ENCODE results near the gene SEC16A.

The SEC16A gene

DNA sequence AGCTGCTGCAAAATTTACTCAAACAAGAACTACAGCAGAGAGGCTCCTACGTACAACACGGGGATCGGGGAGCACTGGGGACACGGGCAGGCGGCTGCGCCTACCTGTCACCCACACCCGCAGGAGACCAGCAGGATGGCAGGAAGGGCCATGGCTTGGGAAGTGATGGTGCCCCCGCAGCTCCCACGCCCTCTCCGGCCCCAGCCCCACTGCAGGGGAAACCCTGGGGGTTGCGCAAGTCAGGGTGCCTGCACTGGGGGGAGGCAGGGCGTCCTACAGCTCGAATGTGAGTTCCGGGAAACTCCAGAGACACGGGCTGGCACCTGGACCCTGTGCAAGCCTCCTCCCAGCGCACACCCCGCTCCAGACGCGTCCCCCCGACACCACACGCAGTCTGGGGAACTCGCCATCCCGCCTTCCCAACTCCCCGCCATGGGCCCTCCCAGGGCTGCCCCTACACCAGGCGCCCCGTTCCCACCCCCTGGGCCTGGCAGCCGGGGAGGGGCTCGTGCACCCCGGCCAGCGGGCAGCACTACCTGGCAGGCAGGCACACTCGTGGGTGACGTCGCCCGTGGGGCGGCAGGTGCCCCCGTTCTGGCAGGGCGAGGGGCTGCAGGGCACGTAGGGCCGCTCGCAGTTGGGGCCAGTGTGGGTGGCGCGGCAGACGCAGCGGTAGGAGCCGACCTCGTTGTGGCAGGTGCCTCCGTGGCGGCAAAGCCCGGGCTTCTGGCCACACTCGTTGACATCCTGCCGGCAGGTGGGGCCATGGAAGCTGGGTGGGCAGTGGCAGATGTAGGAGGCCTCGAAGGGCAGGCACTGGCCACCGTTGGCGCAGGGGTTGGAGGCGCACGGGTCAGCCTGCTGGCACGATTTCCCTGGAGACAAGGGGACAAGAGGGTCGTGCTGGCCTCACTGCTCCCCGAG lies 39.7 kb upstream of the SEC16A start:
- H3K27ac Mint-ChIP-seq: no peak overlapping the region

DNA sequence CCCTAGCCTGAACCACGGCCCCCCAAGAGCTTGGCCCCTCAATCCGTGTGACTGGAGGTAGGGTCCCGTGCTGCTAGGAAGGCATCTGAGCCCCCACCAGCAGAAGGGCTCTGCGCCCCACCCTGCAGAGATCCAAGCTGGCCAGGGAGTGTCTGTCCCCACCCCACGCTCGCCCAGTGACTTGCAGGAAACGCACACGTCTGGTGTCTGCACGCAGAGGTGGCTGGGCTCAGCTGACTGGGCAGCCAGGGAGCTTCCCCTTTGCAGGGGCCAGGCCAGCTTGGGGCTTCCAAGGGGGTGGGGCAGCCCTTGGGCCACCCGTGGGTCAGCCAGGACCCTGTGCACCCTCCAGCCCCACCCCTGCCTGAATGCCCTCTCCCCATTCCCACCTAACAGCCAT lies 38.7 kb upstream of the SEC16A start:
- no peaks in the 10 kb centered on the region for H3K9me3 Mint-ChIP-seq
- H3K4me1 Mint-ChIP-seq: no peaks in the 10 kb centered on the region

More for the DNA sequence above, 39.7 kb upstream of the SEC16A start:
- H3K4me1 Mint-ChIP-seq: no peaks in the 10 kb centered on the region
- H3K27me3 Mint-ChIP-seq: no peaks in the 10 kb centered on the region
- no peak overlapping the region for H3K4me3 Mint-ChIP-seq
- peaks cover 9% of the 10 kb centered on the region for H3K36me3 Mint-ChIP-seq
- DNase-seq: no peak
- CTCF ChIA-PET: no interaction called here
- no peaks in the 10 kb centered on the region for H3K9me3 Mint-ChIP-seq

DNA sequence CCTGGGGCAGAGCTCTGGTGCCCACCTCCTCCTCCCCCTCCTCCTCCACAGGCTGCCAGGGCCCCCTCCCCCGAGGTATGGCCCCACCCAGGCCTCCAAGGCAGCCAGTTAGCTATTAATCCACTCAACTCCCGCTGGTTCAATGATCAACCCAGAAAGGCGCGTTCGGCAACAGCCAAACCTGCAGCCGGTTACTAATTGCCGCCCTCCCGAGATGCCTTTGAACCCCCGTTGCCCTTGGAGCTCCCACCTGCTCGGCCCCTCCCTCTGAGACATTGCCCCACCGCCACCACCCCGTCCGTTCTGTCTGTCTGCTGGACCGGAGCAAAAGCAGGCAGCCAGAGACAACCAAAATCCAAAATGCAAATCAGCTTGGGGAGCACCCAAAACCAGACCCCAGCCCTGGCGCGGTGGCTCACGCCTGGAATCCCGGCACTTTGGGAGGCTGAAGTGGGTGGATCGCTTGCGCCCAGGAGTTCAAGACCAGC lies 37.3 kb upstream of the SEC16A start:
- Mint-ChIP-seq H3K9me3 (no peaks in the 10 kb centered on the region), H3K27me3 (no peaks in the 10 kb centered on the region), H3K36me3 (peaks cover 18% of the 10 kb centered on the region), H3K27ac (no peak overlapping the region), H3K4me3 (no peak overlapping the region), H3K4me1 (no peaks in the 10 kb centered on the region)
- CTCF ChIA-PET: no interaction called here
- DNase-seq: no peak

More for the DNA sequence above, 38.7 kb upstream of the SEC16A start:
- H3K27ac Mint-ChIP-seq: no peak overlapping the region
- no peaks in the 10 kb centered on the region for H3K27me3 Mint-ChIP-seq
- CTCF ChIA-PET: no interaction called here
- H3K36me3 Mint-ChIP-seq: peaks cover 13% of the 10 kb centered on the region
- H3K4me3 Mint-ChIP-seq: no peak overlapping the region
- DNase-seq: no peak

DNA sequence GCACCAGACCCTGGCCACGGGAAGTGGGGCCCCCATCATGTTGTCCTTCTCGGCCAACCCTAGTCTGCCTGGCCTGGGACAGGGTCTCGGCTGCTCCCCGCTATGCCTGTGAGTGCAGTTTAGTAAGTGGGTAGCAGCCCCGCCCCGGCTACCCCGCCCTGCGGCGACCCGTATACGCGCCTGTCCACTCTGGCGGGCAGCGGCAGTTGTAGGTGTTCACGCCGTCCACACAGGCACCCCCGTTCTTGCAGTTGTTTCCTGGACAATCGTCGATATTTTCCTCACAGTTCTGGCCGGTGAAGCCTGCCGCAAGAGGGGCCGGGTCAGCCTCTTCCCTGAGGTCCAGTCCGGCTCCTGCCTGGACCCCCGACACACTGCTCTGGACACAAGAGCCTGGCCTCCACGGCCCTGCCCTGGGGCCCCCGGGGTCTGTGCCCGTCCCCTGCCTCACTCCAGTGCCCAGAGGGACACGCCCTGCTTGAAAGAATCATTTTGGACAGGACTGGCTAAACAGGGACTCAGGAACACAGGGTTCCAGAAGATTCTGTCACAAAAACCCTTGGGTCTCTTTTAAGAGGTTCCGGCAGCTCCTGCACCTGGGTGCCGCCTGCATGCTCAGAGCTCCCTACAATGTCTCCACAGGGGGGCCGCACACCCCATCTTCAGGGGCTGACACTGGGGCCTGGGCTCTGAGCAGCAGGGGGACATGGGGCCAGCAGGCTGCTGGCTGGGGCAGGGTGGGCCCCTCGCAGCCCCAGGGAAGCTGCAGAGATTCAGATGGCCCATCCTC lies 36.6 kb upstream of the SEC16A start:
- Mint-ChIP-seq H3K9me3 (no peaks in the 10 kb centered on the region), H3K4me3 (no peak overlapping the region), H3K36me3 (peaks cover 23% of the 10 kb centered on the region), H3K4me1 (no peaks in the 10 kb centered on the region), H3K27ac (no peak overlapping the region), H3K27me3 (no peaks in the 10 kb centered on the region)
- DNase-seq: no peak
- CTCF ChIA-PET: no interaction called here

DNA sequence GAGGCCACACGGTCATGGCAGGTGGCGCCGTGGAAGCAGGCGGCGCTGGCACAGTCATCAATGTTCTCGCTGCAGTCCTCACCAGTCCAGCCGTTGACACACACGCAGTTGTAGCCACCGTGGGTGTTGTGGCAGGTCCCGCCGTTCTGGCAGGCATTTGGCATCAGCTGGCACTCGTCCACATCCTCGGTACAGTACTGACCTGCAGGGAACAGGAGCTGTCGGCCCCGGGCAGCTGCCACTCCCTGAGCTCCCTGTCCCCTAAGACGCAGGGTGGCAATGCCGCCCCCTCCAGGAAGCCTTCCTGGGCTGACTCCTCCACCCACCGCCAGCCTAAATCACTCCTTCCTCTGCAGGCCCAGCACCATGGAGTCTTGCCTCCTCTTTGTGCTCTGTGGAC lies 35.8 kb upstream of the SEC16A start:
- H3K27me3 Mint-ChIP-seq: no peaks in the 10 kb centered on the region
- CTCF ChIA-PET: no interaction called here
- H3K9me3 Mint-ChIP-seq: no peaks in the 10 kb centered on the region
- no peak overlapping the region for H3K27ac Mint-ChIP-seq
- peaks cover 23% of the 10 kb centered on the region for H3K36me3 Mint-ChIP-seq
- DNase-seq: no peak
- H3K4me3 Mint-ChIP-seq: no peak overlapping the region
- no peaks in the 10 kb centered on the region for H3K4me1 Mint-ChIP-seq

DNA sequence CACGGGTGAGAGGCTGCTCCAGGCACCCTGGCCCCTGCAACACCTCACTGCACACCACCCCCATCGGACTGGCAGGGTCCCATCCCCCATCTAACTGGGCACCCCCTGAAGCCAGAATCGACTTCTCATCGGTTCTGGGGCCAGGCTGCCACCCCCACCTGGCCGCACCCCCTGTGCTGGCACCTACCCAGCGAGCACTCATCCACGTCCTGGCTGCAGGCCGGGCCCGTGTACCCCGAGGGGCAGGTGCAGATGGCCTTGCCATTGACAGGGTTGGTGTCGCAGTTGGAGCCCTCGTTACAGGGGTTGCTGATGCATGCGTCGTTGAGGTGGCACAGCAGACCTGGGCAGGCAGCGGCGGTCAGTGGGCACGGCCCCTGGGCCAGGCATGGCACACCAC lies 35.1 kb upstream of the SEC16A start:
- no peak overlapping the region for H3K4me3 Mint-ChIP-seq
- H3K36me3 Mint-ChIP-seq: peaks cover 26% of the 10 kb centered on the region
- H3K27ac Mint-ChIP-seq: peak overlapping the region; percentile 46
- DNase-seq: no peak
- no peaks in the 10 kb centered on the region for H3K4me1 Mint-ChIP-seq
- CTCF ChIA-PET: no interaction called here
- no peaks in the 10 kb centered on the region for H3K27me3 Mint-ChIP-seq
- no peaks in the 10 kb centered on the region for H3K9me3 Mint-ChIP-seq

DNA sequence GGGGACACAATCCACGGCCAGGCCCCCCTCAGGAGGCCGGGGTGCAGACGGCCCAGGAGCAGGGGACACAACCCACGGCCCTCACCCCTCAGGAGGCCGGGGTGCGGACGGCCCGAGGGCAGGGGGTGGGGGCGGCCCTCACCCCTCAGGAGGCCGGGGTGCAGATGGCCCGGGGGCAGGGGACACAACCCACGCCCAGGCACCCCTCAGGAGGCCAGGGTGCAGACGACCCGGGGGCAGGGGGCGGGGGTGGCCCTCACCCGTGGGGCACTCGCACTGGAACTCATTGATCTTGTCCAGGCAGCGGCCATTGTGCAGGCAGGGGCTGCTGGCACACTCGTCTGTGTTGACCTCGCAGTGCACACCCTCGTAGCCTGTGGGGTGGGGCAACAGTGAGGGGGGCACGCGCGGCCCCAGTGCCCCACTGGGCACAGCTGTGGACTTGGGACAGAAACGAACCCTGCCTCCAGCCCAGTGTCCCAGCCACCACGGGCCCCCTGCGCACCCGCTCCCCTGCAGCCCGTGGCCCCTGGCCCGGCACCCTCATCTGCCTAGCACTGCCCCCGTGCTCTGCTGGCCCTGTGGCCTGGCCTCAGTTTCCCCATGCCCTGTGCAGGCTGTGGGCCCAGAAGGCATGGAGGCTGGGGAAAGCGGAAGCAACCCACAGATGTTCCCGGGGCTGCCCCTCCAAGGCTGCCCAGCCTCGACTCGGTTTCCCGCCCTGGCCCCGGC lies 34.3 kb upstream of the SEC16A start:
- Mint-ChIP-seq H3K27ac (no peak overlapping the region), H3K27me3 (no peaks in the 10 kb centered on the region), H3K4me1 (no peaks in the 10 kb centered on the region), H3K36me3 (peaks cover 28% of the 10 kb centered on the region), H3K9me3 (no peaks in the 10 kb centered on the region), H3K4me3 (no peak overlapping the region)
- DNase-seq: no peak
- CTCF ChIA-PET: no interaction called here

DNA sequence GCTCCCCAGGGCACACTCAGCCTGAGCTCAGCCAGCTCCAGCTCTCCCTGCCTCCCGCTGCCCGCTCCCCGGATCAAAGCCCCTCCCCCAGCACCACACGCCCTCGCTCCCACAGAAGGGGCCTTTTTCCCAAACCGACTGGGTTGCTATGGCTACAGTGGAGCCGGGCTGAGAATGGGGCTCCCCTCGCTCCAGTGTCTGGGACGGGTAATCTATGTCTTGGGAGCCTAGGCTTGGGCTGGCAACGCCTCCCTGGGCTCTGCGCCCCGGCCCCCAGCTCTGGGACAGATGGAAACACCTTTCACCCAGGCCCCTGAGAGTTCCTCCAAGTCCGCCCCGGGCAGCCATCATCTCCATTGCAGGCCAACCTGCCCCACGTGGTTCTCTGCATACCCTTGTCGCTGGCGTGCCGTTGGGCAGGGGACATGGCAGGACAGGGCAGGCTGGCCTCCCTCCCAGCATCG lies 33.4 kb upstream of the SEC16A start:
- CTCF ChIA-PET: no interaction called here
- H3K36me3 Mint-ChIP-seq: peaks cover 29% of the 10 kb centered on the region

DNA sequence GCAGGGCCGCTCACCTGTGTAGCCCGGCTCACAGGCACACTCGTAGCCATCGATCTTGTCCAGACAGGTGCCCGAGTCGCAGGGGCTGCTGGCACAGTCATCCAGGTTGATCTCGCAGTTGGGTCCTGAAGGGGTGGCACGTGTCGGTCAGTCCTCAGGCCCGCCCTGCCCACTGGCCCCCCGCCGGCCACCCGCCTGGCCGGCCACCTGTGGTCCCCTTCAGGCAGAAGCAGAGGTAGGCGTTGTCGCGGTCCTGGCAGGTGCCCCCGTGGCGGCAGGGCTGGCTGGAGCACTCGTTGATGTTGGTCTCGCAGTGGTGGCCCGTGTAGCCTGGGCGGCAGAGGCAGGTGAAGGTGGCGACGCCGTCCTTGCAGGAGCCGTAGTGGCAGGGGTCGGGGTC lies 32.4 kb upstream of the SEC16A start:
- CTCF ChIA-PET: no interaction called here
- no peaks in the 10 kb centered on the region for H3K9me3 Mint-ChIP-seq
- DNase-seq: no peak
- no peaks in the 10 kb centered on the region for H3K4me1 Mint-ChIP-seq
- H3K27me3 Mint-ChIP-seq: no peaks in the 10 kb centered on the region
- H3K36me3 Mint-ChIP-seq: peaks cover 30% of the 10 kb centered on the region
- H3K27ac Mint-ChIP-seq: no peak overlapping the region
- H3K4me3 Mint-ChIP-seq: no peak overlapping the region

More for the DNA sequence above, 33.4 kb upstream of the SEC16A start:
- no peaks in the 10 kb centered on the region for H3K27me3 Mint-ChIP-seq
- H3K27ac Mint-ChIP-seq: no peak overlapping the region
- no peaks in the 10 kb centered on the region for H3K4me1 Mint-ChIP-seq
- DNase-seq: no peak
- H3K9me3 Mint-ChIP-seq: no peaks in the 10 kb centered on the region
- no peak overlapping the region for H3K4me3 Mint-ChIP-seq

DNA sequence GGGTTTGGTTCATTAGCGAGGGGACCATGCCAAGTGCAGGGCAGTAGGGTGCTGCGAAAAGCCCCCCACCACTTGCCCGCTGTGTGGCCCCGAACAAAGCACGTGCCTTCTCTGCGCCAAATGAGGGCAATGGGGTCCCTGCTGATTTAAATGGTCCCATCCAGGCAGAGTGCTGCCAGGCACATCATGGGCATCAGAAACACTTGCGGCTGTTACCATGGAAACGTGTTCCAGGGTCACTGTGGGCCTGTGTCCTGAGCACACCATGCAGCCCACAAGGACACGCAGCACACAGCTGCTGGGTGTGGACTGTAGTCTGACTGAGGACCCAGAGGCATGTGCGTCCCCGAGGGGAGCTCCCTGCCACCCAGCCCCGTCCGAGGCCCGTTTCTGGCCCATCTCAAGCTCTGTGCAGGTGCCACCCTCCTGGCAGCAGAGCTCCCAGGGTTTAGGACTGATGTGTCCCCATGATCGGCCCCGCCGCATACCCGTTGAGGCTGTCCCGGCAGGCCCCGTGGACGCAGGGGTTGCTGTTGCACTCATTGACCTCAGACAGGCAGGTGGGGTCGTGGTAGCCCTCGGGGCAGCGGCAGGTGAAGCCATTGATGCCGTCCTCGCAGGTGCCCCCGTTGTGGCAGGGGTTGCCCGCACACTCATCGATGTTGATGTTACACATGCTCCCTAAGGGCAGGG lies 31.3 kb upstream of the SEC16A start:
- Mint-ChIP-seq H3K4me3 (no peak overlapping the region), H3K27ac (no peak overlapping the region), H3K9me3 (no peaks in the 10 kb centered on the region), H3K36me3 (peaks cover 32% of the 10 kb centered on the region), H3K27me3 (no peaks in the 10 kb centered on the region), H3K4me1 (no peaks in the 10 kb centered on the region)
- CTCF ChIA-PET: no interaction called here
- DNase-seq: no peak

DNA sequence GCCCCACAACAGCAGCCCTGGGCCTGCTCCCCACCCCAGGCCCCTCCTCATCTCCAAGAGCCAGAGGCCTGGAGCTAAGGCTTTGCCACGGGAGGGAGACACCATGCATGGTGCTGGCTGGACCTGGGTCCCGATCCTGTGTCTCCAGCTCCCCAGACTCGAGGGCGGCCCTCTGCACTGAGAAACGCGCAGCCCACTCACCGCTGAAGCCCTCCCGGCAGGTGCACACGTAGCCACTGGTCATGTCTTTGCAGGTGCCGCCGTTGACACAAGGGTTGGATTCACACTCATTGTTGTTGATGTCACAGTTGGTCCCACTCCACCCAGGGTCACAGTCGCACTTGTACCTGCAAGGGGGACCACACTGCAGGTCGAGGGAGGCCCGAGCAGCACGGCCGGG lies 30.4 kb upstream of the SEC16A start:
- Mint-ChIP-seq H3K27me3 (no peaks in the 10 kb centered on the region), H3K4me1 (no peaks in the 10 kb centered on the region), H3K27ac (no peak overlapping the region), H3K9me3 (no peaks in the 10 kb centered on the region), H3K36me3 (peaks cover 33% of the 10 kb centered on the region), H3K4me3 (no peak overlapping the region)
- DNase-seq: no peak
- CTCF ChIA-PET: no interaction called here

DNA sequence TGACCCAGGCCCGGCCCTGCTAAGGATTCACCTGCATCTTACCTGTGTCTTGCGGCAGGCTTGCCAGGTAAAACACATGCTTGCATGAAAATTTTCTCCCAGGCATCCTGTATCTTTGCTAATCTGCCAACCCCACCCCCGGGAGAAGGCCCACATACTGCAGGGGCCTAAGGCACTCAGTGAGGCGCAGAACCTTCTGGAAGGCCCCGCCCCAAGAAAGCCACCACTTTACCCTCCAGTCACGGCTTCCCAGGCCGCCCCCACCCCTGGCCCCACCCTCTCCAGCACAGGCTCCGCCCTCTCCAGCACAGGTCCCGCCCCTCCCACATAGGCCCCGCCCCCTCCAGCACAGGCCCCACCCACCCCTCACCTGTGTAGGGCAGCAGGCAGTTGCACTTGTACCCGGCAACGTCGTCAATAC lies 29.8 kb upstream of the SEC16A start:
- H3K4me1 Mint-ChIP-seq: no peaks in the 10 kb centered on the region
- H3K36me3 Mint-ChIP-seq: peaks cover 32% of the 10 kb centered on the region
- H3K4me3 Mint-ChIP-seq: no peak overlapping the region
- peak; percentile 47 for DNase-seq
- H3K27me3 Mint-ChIP-seq: no peaks in the 10 kb centered on the region
- CTCF ChIA-PET: no interaction called here
- no peaks in the 10 kb centered on the region for H3K9me3 Mint-ChIP-seq
- no peak overlapping the region for H3K27ac Mint-ChIP-seq

DNA sequence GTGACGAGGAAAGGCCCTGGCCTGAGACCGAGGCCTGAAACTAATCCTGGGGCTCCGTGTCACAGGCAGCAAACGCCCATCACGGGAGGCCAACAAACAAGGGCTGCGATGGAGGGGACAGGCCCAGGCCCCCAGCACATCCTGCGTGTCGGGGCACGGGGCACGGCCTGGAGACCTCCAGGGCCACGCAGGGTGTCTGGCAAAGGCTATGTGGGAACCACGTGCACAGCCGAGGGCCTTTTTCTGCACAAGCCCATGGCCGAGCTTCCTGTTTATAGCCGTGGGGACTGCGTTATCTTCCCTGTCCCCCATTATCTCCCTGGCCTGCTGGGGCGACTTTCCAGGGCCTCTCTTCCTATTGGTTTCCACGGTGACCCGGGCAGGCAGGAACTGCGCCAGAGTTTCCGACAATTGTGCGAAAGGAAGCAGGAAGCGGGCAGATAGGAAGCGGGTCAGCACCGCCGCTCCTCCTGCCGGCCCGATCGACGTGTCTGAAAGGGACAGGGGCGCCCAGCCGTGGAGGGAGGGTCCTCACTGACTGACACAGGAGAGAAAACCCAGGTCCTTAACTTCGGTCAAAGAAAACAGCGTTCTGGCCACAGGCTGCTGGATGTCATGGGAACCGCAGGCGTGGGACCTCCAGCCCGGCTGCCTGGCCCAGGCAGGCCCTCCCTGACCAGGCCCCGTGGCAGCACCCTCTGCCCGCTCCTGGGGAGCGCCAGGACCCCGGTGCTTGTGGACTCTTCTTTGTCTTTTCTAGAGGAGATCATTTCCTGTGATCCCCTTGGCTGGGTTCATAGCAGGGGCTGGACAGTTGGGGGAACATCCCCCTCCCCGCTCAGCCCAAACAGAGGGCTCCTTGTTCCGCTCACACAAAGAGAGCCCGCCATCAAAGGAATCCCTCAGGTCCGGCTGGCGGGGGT lies 29.1 kb upstream of the SEC16A start:
- Mint-ChIP-seq H3K27ac (no peak overlapping the region), H3K27me3 (no peaks in the 10 kb centered on the region), H3K9me3 (no peaks in the 10 kb centered on the region), H3K36me3 (peaks cover 29% of the 10 kb centered on the region), H3K4me3 (no peak overlapping the region), H3K4me1 (no peaks in the 10 kb centered on the region)
- CTCF ChIA-PET: no interaction called here
- no peak for DNase-seq

All from activated naive CD4-positive, alpha-beta T cell treated with anti-CD3 and anti-CD28 coated beads, Interleukin-2, amount 10 ng/mL, durations not matched to agents 7 days and 5 days (primary cell).